Progenitor cell of endocrine pancreas (in vitro differentiated cells): ENCODE results near the gene PPP1R13L. TPM values are rescaled to one million over a fixed set of nuclear protein-coding genes. Genes with fewer than 3 reads are reported as not detected.
A peak's percentile ranks its signal among the peaks of the same experiment; 100 is the strongest.

Source experiments
- DNase-seq: peaks from one replicate; pipeline ENCODE4 v3.0.0; 2021; ENCODE audit warnings: low spot score; ENCODE audit not compliant: unreplicated experiment
- H3K27ac Mint-ChIP-seq: 2 replicates; pipeline ENCODE4 v1.8.0; 2021; ENCODE audit warnings: mild to moderate bottlenecking, moderate library complexity, mixed read lengths
- H3K27me3 Mint-ChIP-seq: 2 replicates; pipeline ENCODE4 v1.8.0; 2021; ENCODE audit warnings: mixed read lengths
- H3K36me3 Mint-ChIP-seq: 2 replicates; pipeline ENCODE4 v1.8.0; 2022; ENCODE audit warnings: mixed read lengths; ENCODE audit not compliant: insufficient read depth
- H3K4me1 Mint-ChIP-seq: 2 replicates; pipeline ENCODE4 v1.8.0; 2021; ENCODE audit warnings: low read depth, mixed read lengths
- H3K4me3 Mint-ChIP-seq: 2 replicates; pipeline ENCODE4 v1.8.0; 2021; ENCODE audit warnings: low read depth, mild to moderate bottlenecking, moderate library complexity, mixed read lengths
- H3K9me3 Mint-ChIP-seq: 2 replicates; pipeline ENCODE4 v1.8.0; 2021; ENCODE audit warnings: low read depth, mixed read lengths
- total RNA-seq: library from RNA; stranded (reverse); gene quantifications from 2 replicates; pipeline ENCODE4 v1.2.1, GENCODE V29; 2021
- TF ChIP-seq, protein P1 (sequence below): fragments of 200-600 bp; sonication (generic); IDR thresholded peaks from one replicate; pipeline ENCODE4 v1.5.0; 2021; ENCODE audit warnings: antibody characterized with exemption, mild to moderate bottlenecking; ENCODE audit not compliant: unreplicated experiment

The PPP1R13L gene
- total RNA-seq, 1 donor from 2014 or later = 27.2 TPM

DNA sequence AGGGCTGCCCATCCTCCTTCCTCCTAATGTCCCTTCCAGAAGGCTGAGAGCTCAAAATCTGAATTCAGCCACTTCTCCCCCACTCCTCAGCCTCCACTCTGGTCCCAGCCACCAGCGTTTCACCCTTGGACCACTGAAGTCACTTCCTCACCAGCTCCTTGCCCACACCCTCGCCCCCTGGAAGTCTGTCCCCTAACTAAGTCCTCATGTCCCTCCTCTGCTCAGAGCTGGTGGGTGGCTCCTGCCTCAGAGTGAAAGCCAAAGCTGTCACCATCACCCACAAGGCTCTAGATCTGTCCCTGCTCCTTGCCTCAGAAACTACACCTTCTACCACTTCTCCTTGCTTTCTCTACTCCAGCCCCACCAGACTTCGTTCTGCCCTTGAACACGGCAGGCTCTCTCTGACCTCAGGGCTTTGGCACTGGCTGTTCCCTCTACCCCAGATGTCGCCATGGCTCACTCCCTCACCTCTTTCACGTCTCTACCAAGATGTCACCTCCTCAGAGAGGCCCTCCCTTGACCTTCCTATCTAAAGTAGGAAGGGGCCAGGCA, 17.2 kb upstream of the PPP1R13L start:
- TF ChIP-seq, protein P1, sequence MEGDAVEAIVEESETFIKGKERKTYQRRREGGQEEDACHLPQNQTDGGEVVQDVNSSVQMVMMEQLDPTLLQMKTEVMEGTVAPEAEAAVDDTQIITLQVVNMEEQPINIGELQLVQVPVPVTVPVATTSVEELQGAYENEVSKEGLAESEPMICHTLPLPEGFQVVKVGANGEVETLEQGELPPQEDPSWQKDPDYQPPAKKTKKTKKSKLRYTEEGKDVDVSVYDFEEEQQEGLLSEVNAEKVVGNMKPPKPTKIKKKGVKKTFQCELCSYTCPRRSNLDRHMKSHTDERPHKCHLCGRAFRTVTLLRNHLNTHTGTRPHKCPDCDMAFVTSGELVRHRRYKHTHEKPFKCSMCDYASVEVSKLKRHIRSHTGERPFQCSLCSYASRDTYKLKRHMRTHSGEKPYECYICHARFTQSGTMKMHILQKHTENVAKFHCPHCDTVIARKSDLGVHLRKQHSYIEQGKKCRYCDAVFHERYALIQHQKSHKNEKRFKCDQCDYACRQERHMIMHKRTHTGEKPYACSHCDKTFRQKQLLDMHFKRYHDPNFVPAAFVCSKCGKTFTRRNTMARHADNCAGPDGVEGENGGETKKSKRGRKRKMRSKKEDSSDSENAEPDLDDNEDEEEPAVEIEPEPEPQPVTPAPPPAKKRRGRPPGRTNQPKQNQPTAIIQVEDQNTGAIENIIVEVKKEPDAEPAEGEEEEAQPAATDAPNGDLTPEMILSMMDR = no peak
- H3K27ac Mint-ChIP-seq = no peak overlapping the region
- peak overlapping the region; percentile 44 for H3K4me3 Mint-ChIP-seq
- H3K36me3 Mint-ChIP-seq = peaks cover 8% of the 10 kb centered on the region
- H3K4me1 Mint-ChIP-seq = peaks cover 17% of the 10 kb centered on the region
- no peaks in the 10 kb centered on the region for H3K27me3 Mint-ChIP-seq
- no peak for DNase-seq
- no peaks in the 10 kb centered on the region for H3K9me3 Mint-ChIP-seq

DNA sequence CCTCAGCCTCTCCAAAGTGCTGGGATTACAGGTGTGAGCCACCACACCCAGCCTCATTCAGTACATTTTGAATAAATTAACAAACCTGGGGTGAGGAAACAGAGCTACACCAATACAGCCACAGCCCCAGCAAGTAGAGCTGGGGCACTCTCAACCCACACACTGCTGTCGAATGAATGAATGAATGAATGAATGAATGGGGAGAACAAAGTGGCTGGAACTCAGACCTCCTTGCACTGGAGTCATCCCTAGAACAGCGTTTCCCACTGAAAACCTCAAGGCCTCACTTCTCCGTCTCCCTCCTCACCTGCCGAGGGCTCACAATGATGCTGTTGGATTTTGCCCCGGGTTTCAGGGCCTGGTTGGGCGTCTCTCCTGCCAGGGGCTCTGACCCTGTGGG, 16.0 kb upstream of the PPP1R13L start:
- Mint-ChIP-seq H3K9me3 (no peaks in the 10 kb centered on the region), H3K4me3 (no peak overlapping the region), H3K27ac (no peak overlapping the region), H3K36me3 (peaks cover 8% of the 10 kb centered on the region), H3K4me1 (peaks cover 17% of the 10 kb centered on the region), H3K27me3 (no peaks in the 10 kb centered on the region)
- TF ChIP-seq, protein P1 = no peak
- DNase-seq = no peak

DNA sequence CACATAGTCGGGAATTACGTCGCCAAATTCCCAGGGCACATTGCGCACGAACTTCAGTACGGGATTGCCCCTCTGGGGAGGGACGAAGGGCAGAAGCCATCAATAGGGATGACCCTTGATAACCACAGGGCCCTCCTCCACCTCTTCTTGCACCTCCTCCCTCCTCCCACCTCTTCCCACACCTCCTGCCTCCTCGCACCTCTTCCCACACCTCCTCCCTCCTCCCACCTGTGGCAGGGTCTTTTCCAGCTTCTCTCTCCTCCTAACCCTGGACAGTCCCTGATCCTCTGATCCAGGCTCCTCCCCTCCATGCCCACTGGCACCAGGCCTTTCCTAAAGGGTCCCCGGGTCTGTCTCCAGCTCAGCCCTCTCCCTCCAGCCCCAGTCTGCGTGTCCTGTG, 15.5 kb upstream of the PPP1R13L start:
- TF ChIP-seq, protein P1 = no peak
- no peak for DNase-seq

DNA sequence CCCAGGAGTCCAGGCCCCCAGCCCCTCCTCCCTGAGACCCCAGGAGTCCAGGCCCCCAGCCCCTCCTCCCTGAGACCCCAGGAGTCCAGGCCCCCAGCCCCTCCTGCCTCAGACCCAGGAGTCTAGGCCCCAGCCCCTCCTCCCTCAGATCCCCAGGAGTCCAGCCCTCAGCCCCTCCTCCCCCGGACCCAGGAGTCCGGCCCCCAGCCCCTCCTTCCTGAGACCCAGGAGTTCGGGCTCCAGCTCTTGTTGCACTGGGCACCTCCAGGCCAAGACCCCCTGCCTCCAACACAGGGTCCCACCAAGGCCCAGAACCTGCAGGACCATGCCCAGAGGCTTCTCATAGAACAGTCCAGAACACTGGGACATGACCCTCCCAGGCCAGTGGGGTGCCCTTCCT, 15.0 kb upstream of the PPP1R13L start:
- H3K27me3 Mint-ChIP-seq = no peaks in the 10 kb centered on the region
- peaks cover 15% of the 10 kb centered on the region for H3K4me1 Mint-ChIP-seq
- no peak for DNase-seq
- peaks cover 10% of the 10 kb centered on the region for H3K36me3 Mint-ChIP-seq
- H3K9me3 Mint-ChIP-seq = no peaks in the 10 kb centered on the region
- TF ChIP-seq, protein P1 = no peak
- H3K27ac Mint-ChIP-seq = no peak overlapping the region
- H3K4me3 Mint-ChIP-seq = no peak overlapping the region

More for the DNA sequence above, 15.5 kb upstream of the PPP1R13L start:
- peaks cover 10% of the 10 kb centered on the region for H3K36me3 Mint-ChIP-seq
- no peak overlapping the region for H3K27ac Mint-ChIP-seq
- no peaks in the 10 kb centered on the region for H3K27me3 Mint-ChIP-seq
- no peaks in the 10 kb centered on the region for H3K9me3 Mint-ChIP-seq
- H3K4me3 Mint-ChIP-seq = no peak overlapping the region
- peaks cover 15% of the 10 kb centered on the region for H3K4me1 Mint-ChIP-seq

DNA sequence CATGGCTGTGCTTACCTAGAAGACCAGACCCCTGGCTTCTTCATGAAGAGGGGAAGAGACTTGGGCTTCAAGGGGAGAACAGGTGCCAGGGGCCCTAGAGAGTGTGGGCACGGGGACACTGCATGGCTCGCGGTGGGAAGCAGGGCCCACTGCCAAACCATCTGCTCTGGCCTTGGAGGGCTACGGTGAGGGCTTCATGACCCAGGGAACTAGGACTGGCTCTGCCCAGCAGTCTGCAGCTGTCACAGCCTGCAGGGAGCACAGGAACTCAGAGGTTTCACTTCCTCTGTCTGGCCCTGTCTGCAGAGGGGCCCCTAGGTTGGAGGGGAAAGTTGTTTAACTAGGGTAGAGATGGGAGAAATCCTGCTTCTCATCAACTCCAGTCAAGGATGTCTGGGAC, 14.5 kb upstream of the PPP1R13L start:
- no peak overlapping the region for H3K4me3 Mint-ChIP-seq
- no peak for DNase-seq
- H3K27ac Mint-ChIP-seq = no peak overlapping the region
- no peaks in the 10 kb centered on the region for H3K9me3 Mint-ChIP-seq
- no peaks in the 10 kb centered on the region for H3K27me3 Mint-ChIP-seq
- H3K36me3 Mint-ChIP-seq = peaks cover 11% of the 10 kb centered on the region
- peaks cover 12% of the 10 kb centered on the region for H3K4me1 Mint-ChIP-seq
- TF ChIP-seq, protein P1 = no peak
